ENCODE results near the gene CMIP. TPM values are rescaled to one million over a fixed set of nuclear protein-coding genes. Genes with fewer than 3 reads are reported as not detected.

Gene CMIP
- total RNA-seq, 2 experiments from 2014 or later: 57.1 to 58.3 TPM

- Mint-ChIP-seq H3K4me3 (no peak overlapping the region), H3K36me3 (ENCODE audit: low read depth) (peaks cover 17% of the 10 kb centered on the region), H3K27ac (no peak overlapping the region), H3K4me1 (peaks cover 3% of the 10 kb centered on the region), H3K27me3 (no peaks in the 10 kb centered on the region), H3K9me3 (no peaks in the 10 kb centered on the region)
- DNase-seq: no peak
- CTCF ChIA-PET: interaction anchor here (0.7 to 2.1 kb wide), 22 partner anchors 10 to 332 kb away, joined by 3 to 30 read pairs (median 3); no protein-coding TSS in a partner anchor
- POLR2A ChIA-PET: interaction anchor here (1.3 kb wide), 1 partner anchor 21 kb away, joined by 3 read pairs; no protein-coding TSS in a partner anchor
Measured at GRCh38 chr16:81697616-81698309, 253.2 kb downstream of the CMIP start.

GRCh38 chr16:81698310-81698641 lies 253.7 kb downstream of the CMIP start:
- Mint-ChIP-seq H3K27me3 (no peaks in the 10 kb centered on the region), H3K9me3 (no peaks in the 10 kb centered on the region), H3K4me1 (peaks cover 3% of the 10 kb centered on the region), H3K36me3 (ENCODE audit: low read depth) (peaks cover 13% of the 10 kb centered on the region), H3K4me3 (no peak overlapping the region), H3K27ac (no peak overlapping the region)
- DNase-seq: no peak
- CTCF ChIA-PET: interaction anchor here (1.1 to 2.0 kb wide), 3 partner anchors 24 to 176 kb away, joined by 6 to 9 read pairs (median 7); no protein-coding TSS in a partner anchor
- POLR2A ChIA-PET: no interaction called here

- Mint-ChIP-seq H3K36me3 (ENCODE audit: low read depth) (peaks cover 9% of the 10 kb centered on the region), H3K27me3 (no peaks in the 10 kb centered on the region), H3K4me1 (peaks cover 5% of the 10 kb centered on the region), H3K4me3 (no peak overlapping the region), H3K9me3 (no peaks in the 10 kb centered on the region), H3K27ac (no peak overlapping the region)
- CTCF ChIA-PET: interaction anchor here (1.1 kb wide), 1 partner anchor 20 kb away, joined by 3 read pairs; no protein-coding TSS in a partner anchor
- no peak for DNase-seq
- POLR2A ChIA-PET: no interaction called here
Measured at GRCh38 chr16:81699596-81699995, 255.0 kb downstream of the CMIP start.

- no peak for DNase-seq
- peaks cover 5% of the 10 kb centered on the region for H3K4me1 Mint-ChIP-seq
- no peak overlapping the region for H3K4me3 Mint-ChIP-seq
- no peaks in the 10 kb centered on the region for H3K27me3 Mint-ChIP-seq
- H3K36me3 Mint-ChIP-seq (ENCODE audit: low read depth): peaks cover 9% of the 10 kb centered on the region
- POLR2A ChIA-PET: no interaction called here
- CTCF ChIA-PET: interaction anchor here (1.1 kb wide), 1 partner anchor 19 kb away, joined by 3 read pairs; no protein-coding TSS in a partner anchor
- H3K9me3 Mint-ChIP-seq: no peaks in the 10 kb centered on the region
- no peak overlapping the region for H3K27ac Mint-ChIP-seq
Measured at GRCh38 chr16:81700071-81700779, 255.6 kb downstream of the CMIP start.

GRCh38 chr16:81700780-81701165 lies 256.2 kb downstream of the CMIP start:
- ChIA-PET CTCF (no interaction called here), POLR2A (no interaction called here)
- no peak overlapping the region for H3K27ac Mint-ChIP-seq

GRCh38 chr16:81701296-81701970 lies 256.8 kb downstream of the CMIP start:
- Mint-ChIP-seq H3K36me3 (ENCODE audit: low read depth) (peaks cover 9% of the 10 kb centered on the region), H3K4me1 (peaks cover 5% of the 10 kb centered on the region), H3K27me3 (no peaks in the 10 kb centered on the region), H3K9me3 (no peaks in the 10 kb centered on the region), H3K27ac (no peak overlapping the region), H3K4me3 (no peak overlapping the region)
- ChIA-PET POLR2A (interaction anchor here (0.7 kb wide), 1 partner anchor 11 kb away, joined by 3 read pairs; no protein-coding TSS in a partner anchor), CTCF (no interaction called here)
- no peak for DNase-seq

More at GRCh38 chr16:81700780-81701165, 256.2 kb downstream of the CMIP start:
- no peak overlapping the region for H3K4me3 Mint-ChIP-seq
- H3K9me3 Mint-ChIP-seq: no peaks in the 10 kb centered on the region
- peaks cover 5% of the 10 kb centered on the region for H3K4me1 Mint-ChIP-seq
- no peaks in the 10 kb centered on the region for H3K27me3 Mint-ChIP-seq
- DNase-seq: no peak
- peaks cover 9% of the 10 kb centered on the region for H3K36me3 Mint-ChIP-seq (ENCODE audit: low read depth)

GRCh38 chr16:81702506-81702905 lies 257.9 kb downstream of the CMIP start:
- DNase-seq: no peak
- ChIA-PET CTCF (no interaction called here), POLR2A (no interaction called here)
- Mint-ChIP-seq H3K4me1 (peaks cover 5% of the 10 kb centered on the region), H3K9me3 (no peaks in the 10 kb centered on the region), H3K27ac (no peak overlapping the region), H3K4me3 (no peak overlapping the region), H3K27me3 (no peaks in the 10 kb centered on the region), H3K36me3 (ENCODE audit: low read depth) (peaks cover 19% of the 10 kb centered on the region)

- H3K27me3 Mint-ChIP-seq: no peaks in the 10 kb centered on the region
- no peak overlapping the region for H3K4me3 Mint-ChIP-seq
- peaks cover 5% of the 10 kb centered on the region for H3K4me1 Mint-ChIP-seq
- no peak for DNase-seq
- H3K36me3 Mint-ChIP-seq (ENCODE audit: low read depth): peaks cover 21% of the 10 kb centered on the region
- H3K27ac Mint-ChIP-seq: no peak overlapping the region
- POLR2A ChIA-PET: no interaction called here
- H3K9me3 Mint-ChIP-seq: no peaks in the 10 kb centered on the region
- CTCF ChIA-PET: no interaction called here
Measured at GRCh38 chr16:81703177-81704155, 258.9 kb downstream of the CMIP start.

- H3K27me3 Mint-ChIP-seq: no peaks in the 10 kb centered on the region
- CTCF ChIA-PET: no interaction called here
- H3K4me3 Mint-ChIP-seq: no peak overlapping the region
- POLR2A ChIA-PET: no interaction called here
- H3K9me3 Mint-ChIP-seq: no peaks in the 10 kb centered on the region
- no peak overlapping the region for H3K27ac Mint-ChIP-seq
- peaks cover 5% of the 10 kb centered on the region for H3K4me1 Mint-ChIP-seq
- DNase-seq: no peak
- H3K36me3 Mint-ChIP-seq (ENCODE audit: low read depth): peaks cover 18% of the 10 kb centered on the region
Measured at GRCh38 chr16:81705261-81705660, 260.7 kb downstream of the CMIP start.

GRCh38 chr16:81706327-81707295 lies 262.0 kb downstream of the CMIP start:
- no peak overlapping the region for H3K4me3 Mint-ChIP-seq
- peaks cover 16% of the 10 kb centered on the region for H3K36me3 Mint-ChIP-seq (ENCODE audit: low read depth)
- ChIA-PET POLR2A (no interaction called here), CTCF (interaction anchor here (0.5 kb wide), 1 partner anchor 185 kb away, joined by 3 read pairs; no protein-coding TSS in a partner anchor)
- H3K27ac Mint-ChIP-seq: peak overlapping the region; percentile 21
- no peaks in the 10 kb centered on the region for H3K9me3 Mint-ChIP-seq
- peaks cover 5% of the 10 kb centered on the region for H3K4me1 Mint-ChIP-seq
- DNase-seq: no peak
- H3K27me3 Mint-ChIP-seq: no peaks in the 10 kb centered on the region

- Mint-ChIP-seq H3K27ac (peak overlapping the region; percentile 21), H3K4me3 (no peak overlapping the region), H3K27me3 (no peaks in the 10 kb centered on the region), H3K36me3 (ENCODE audit: low read depth) (peaks cover 16% of the 10 kb centered on the region), H3K4me1 (peaks cover 3% of the 10 kb centered on the region), H3K9me3 (no peaks in the 10 kb centered on the region)
- ChIA-PET POLR2A (no interaction called here), CTCF (interaction anchor here (1.5 kb wide), 1 partner anchor 10 kb away, joined by 3 read pairs; no protein-coding TSS in a partner anchor)
- DNase-seq: no peak
Measured at GRCh38 chr16:81707411-81708265, 263.0 kb downstream of the CMIP start.
